SK-N-SH (cell line): ENCODE measurements around the gene TWF2. TPM values are rescaled to one million over a fixed set of nuclear protein-coding genes. Genes with fewer than 3 reads are reported as not detected.

Source experiments
- CTCF ChIA-PET: fragments of 300-600, 350-600 bp; formaldehyde crosslinking; extraction: SDS; loops from one replicate; lab custom pipeline; 2021; lab: Yijun Ruan, JAX
- POLR2A ChIA-PET: fragments of 350-600 bp; sonication (Branson Sonifier 250); formaldehyde crosslinking; extraction: SDS; loops from one replicate; lab custom pipeline; 2020; ENCODE audit warnings: antibody characterized with exemption, inconsistent platforms; lab: Yijun Ruan, JAX
- DNase-seq: peaks from one replicate; pipeline ENCODE4 v3.0.0; 2012
- H2AFZ ChIP-seq: fragments of 200-600 bp; sonication (generic); 2 replicates; pipeline ENCODE4 v1.8.1; 2016; ENCODE audit warnings: antibody characterized with exemption, mild to moderate bottlenecking, low read depth
- H3F3A ChIP-seq: fragments of 200-600 bp; sonication (generic); replicated peaks from 2 replicates; pipeline ENCODE3; 2016; ENCODE audit warnings: antibody characterized with exemption, mild to moderate bottlenecking; ENCODE audit not compliant: insufficient read depth
- H3K27ac ChIP-seq, 2 experiments: fragments of 200-500 bp in 1 of 2; fragments of 200-600 bp in 1 of 2; sonication (Bioruptor generic) in 1 of 2; sonication (generic), shearing (Covaris generic) in 1 of 2; 2 replicates each; pipeline versions ENCODE4 v1.5.1 to v1.6.1; 2014 to 2016; ENCODE audit warnings: low read depth in 2 of 2, inconsistent platforms in 1 of 2, low read length in 1 of 2, mild to moderate bottlenecking in 1 of 2, mixed read lengths in 1 of 2
- H3K27me3 ChIP-seq: fragments of 200-600 bp; sonication (generic), shearing (Covaris generic); 2 replicates; pipeline ENCODE4 v1.6.1; 2016; ENCODE audit warnings: mixed run types; ENCODE audit not compliant: insufficient read depth
- H3K36me3 ChIP-seq, 2 experiments: fragments of 200-500 bp in 1 of 2; fragments of 200-600 bp in 1 of 2; sonication (Bioruptor generic) in 1 of 2; sonication (generic) in 1 of 2; replicated peaks in 1 of 2; 2 replicates each; pipeline versions ENCODE3 to v1.5.1; 2014 to 2016; ENCODE audit warnings: low read length in 1 of 2, mild to moderate bottlenecking in 1 of 2; ENCODE audit not compliant: insufficient read depth in 2 of 2, control insufficient read depth in 1 of 2
- H3K4me1 ChIP-seq, 2 experiments: fragments of 200-500 bp in 1 of 2; fragments of 200-600 bp in 1 of 2; sonication (Bioruptor generic) in 1 of 2; sonication (generic), shearing (Covaris generic) in 1 of 2; 2 replicates each; pipeline versions ENCODE4 v1.5.1 to v1.6.1; 2014 to 2016; ENCODE audit warnings: low read depth in 1 of 2, low read length in 1 of 2, mixed run types in 1 of 2; ENCODE audit not compliant: insufficient read depth in 2 of 2, control insufficient read depth in 1 of 2
- H3K4me2 ChIP-seq: fragments of 200-600 bp; sonication (generic), shearing (Covaris generic); 2 replicates; pipeline ENCODE4 v1.6.1; 2017; ENCODE audit warnings: mixed run types
- H3K4me3 ChIP-seq, 2 experiments: fragments of 200-500 bp in 1 of 2; fragments of 200-600 bp in 1 of 2; sonication (Bioruptor generic) in 1 of 2; sonication (generic), shearing (Covaris generic) in 1 of 2; 2 replicates each; pipeline versions ENCODE4 v1.5.1 to v1.8.1; 2014 to 2016; ENCODE audit warnings: low read depth in 2 of 2, inconsistent platforms in 1 of 2, low read length in 1 of 2, mild to moderate bottlenecking in 1 of 2, mixed read lengths in 1 of 2, moderate library complexity in 1 of 2
- H3K79me2 ChIP-seq: fragments of 200-600 bp; sonication (generic); 2 replicates; pipeline ENCODE4 v1.8.1; 2017; ENCODE audit warnings: mild to moderate bottlenecking; ENCODE audit not compliant: insufficient read depth
- H3K9ac ChIP-seq: fragments of 200-600 bp; sonication (generic); 2 replicates; pipeline ENCODE4 v1.6.1; 2017; ENCODE audit warnings: mixed run types
- H3K9me2 ChIP-seq: fragments of 200-600 bp; sonication (generic); 2 replicates; pipeline ENCODE4 v1.6.1; 2017; ENCODE audit warnings: mixed run types
- H3K9me3 ChIP-seq: fragments of 200-600 bp; sonication (generic); 2 replicates; pipeline ENCODE4 v1.6.1; 2017; ENCODE audit warnings: mixed run types, mild to moderate bottlenecking, moderate library complexity
- H4K20me1 ChIP-seq: fragments of 200-600 bp; sonication (generic); 2 replicates; pipeline ENCODE4 v1.6.1; 2017; ENCODE audit warnings: mild to moderate bottlenecking, mixed run types; ENCODE audit not compliant: insufficient read depth
- CHD2 ChIP-seq: fragments of 150-350 bp; IDR thresholded peaks from 2 replicates; pipeline ENCODE4 v1.6.1; 2018; ENCODE audit warnings: low read length; ENCODE audit not compliant: partially characterized antibody
- CTCF ChIP-seq: fragments of 200-600 bp; sonication (generic); IDR thresholded peaks from 2 replicates; pipeline ENCODE4 v1.6.1; 2017; ENCODE audit warnings: antibody characterized with exemption, mild to moderate bottlenecking, moderate library complexity
- EZH2phosphoT487 ChIP-seq: fragments of 200-600 bp; sonication (generic); IDR thresholded peaks from 2 replicates; pipeline ENCODE4 v1.6.1; 2017; ENCODE audit warnings: low read depth, mixed run types, mild to moderate bottlenecking, antibody characterized with exemption, moderate library complexity, borderline replicate concordance
- GATA2 ChIP-seq: sonication (generic); formaldehyde crosslinking; IDR thresholded peaks from 2 replicates; pipeline ENCODE4 v1.5.0; 2020; ENCODE audit warnings: mild to moderate bottlenecking, missing genetic modification reagents
- JUND ChIP-seq: IDR thresholded peaks from 2 replicates; pipeline ENCODE4 v1.4.0; 2012
- MAX ChIP-seq: IDR thresholded peaks from 2 replicates; pipeline ENCODE4 v1.4.0; 2012; ENCODE audit warnings: low read depth
- MXI1 ChIP-seq: IDR thresholded peaks from 2 replicates; pipeline ENCODE4 v1.6.1; 2012; ENCODE audit warnings: mild to moderate bottlenecking, low read depth, low read length, improper control_type of control experiment
- NFIC ChIP-seq: IDR thresholded peaks from 2 replicates; pipeline ENCODE4 v1.4.0; 2012; ENCODE audit warnings: borderline replicate concordance
- PBX3 ChIP-seq: IDR thresholded peaks from 2 replicates; pipeline ENCODE4; 2012
- POLR2AphosphoS5 ChIP-seq: IDR thresholded peaks from 2 replicates; pipeline ENCODE4 v1.6.1; 2012; ENCODE audit warnings: low read depth, low read length
- RCOR1 ChIP-seq: fragments of 150-350 bp; IDR thresholded peaks from 2 replicates; pipeline ENCODE4 v1.6.1; 2017; ENCODE audit warnings: antibody characterized with exemption, low read length
- RXRA ChIP-seq: IDR thresholded peaks from 2 replicates; pipeline ENCODE4 v1.4.0; 2012; ENCODE audit warnings: low read depth, mild to moderate bottlenecking, borderline replicate concordance
- SIN3A ChIP-seq: IDR thresholded peaks from 2 replicates; pipeline ENCODE4 v1.6.1; 2012; ENCODE audit warnings: low read depth, mild to moderate bottlenecking, low read length, moderate library complexity, borderline replicate concordance
- TAF1 ChIP-seq: IDR thresholded peaks from 2 replicates; pipeline ENCODE4 v1.6.1; 2012; ENCODE audit warnings: low read depth, mild to moderate bottlenecking, low read length, moderate library complexity, borderline replicate concordance
- TCF12 ChIP-seq: IDR thresholded peaks from 2 replicates; pipeline ENCODE4 v1.4.0; 2012
- TEAD4 ChIP-seq: IDR thresholded peaks from 2 replicates; pipeline ENCODE4 v1.4.0; 2012; ENCODE audit warnings: mild to moderate bottlenecking, borderline replicate concordance; ENCODE audit not compliant: insufficient read depth
- USF1 ChIP-seq: IDR thresholded peaks from 2 replicates; pipeline ENCODE4 v1.4.0; 2012; ENCODE audit warnings: low read depth, borderline replicate concordance
- USF2 ChIP-seq: fragments of 150-350 bp; IDR thresholded peaks from 2 replicates; pipeline ENCODE4 v1.6.1; 2017; ENCODE audit warnings: antibody characterized with exemption, low read length, low read depth, borderline replicate concordance
- WGBS: methylation state at CpG from one replicate; pipeline ENCODE4 v1.1.6; 2017; ENCODE audit warnings: low lambda C conversion rate; 5-methylcytosine and 5-hydroxymethylcytosine counted together
- polyA plus RNA-seq, 3 experiments: library from polyadenylated mRNA; depleted of rRNA; stranded (reverse); fragments of >200 nt; gene quantifications; 2 replicates each; pipeline ENCODE4 v1.2.3, GENCODE V29; 2012

The TWF2 gene
- polyA plus RNA-seq, 1 of the 3 experiments (the other 2 are of a cell fraction): 188 TPM

GRCh38 chr3:52237657-52238172 lies 1.2 kb downstream of the TWF2 start:
- 20% methylated on average over 1 of the region's 8 CpGs for whole genome bisulfite sequencing
- Histone ChIP-seq H3K4me1 (peaks cover 8 to 50% of the 10 kb centered on the region in 2 experiments), H4K20me1 (peaks cover 4% of the 10 kb centered on the region; the same call in 1 of the 2 replicates), H3K9ac (peak overlapping the region; percentile 83), H3K27ac (peak overlapping the region; percentile 93 to 96), H3K27me3 (no peaks in the 10 kb centered on the region), H3K9me2 (no peaks in the 10 kb centered on the region), H3K36me3 (peaks cover 5% of the 10 kb centered on the region in 2 experiments), H3K4me3 (peak overlapping the region; percentile 90 to 97), H3F3A (peaks cover 24% of the 10 kb centered on the region), H3K4me2 (peak overlapping the region; percentile 89), H3K79me2 (peaks cover 73% of the 10 kb centered on the region), H2AFZ (no peak overlapping the region), H3K9me3 (no peaks in the 10 kb centered on the region)
- CTCF ChIA-PET: interaction anchor here (0.8 to 11.8 kb wide), 8 partner anchors 18 to 245 kb away, joined by 3 to 257 read pairs (median 5); partner anchors contain the start of genes TLR9 and WDR82
- peak; percentile 58 for DNase-seq
- TF ChIP-seq RXRA (no peak), EZH2phosphoT487 (no peak), USF1 (no peak), CTCF (peak; percentile 28), NFIC (peak; percentile 75), MAX (peak; percentile 62; the same call in 1 of the 2 replicates), POLR2AphosphoS5 (no peak), TCF12 (peak; percentile 80), MXI1 (no peak), USF2 (no peak)
- POLR2A ChIA-PET: interaction anchor here (1.3 to 4.6 kb wide), 2 partner anchors 9 to 41 kb away, joined by 3 to 67 read pairs; partner anchors contain the start of gene WDR82

GRCh38 chr3:52237006-52237656 lies 1.8 kb downstream of the TWF2 start:
- peaks cover 5% of the 10 kb centered on the region in 2 experiments for H3K36me3 ChIP-seq
- peak overlapping the region; percentile 89 for H3K4me2 ChIP-seq
- peaks cover 8% of the 10 kb centered on the region for H4K20me1 ChIP-seq
- peak overlapping the region; percentile 93 to 96 for H3K27ac ChIP-seq
- TF ChIP-seq RCOR1 (no peak), MAX (no peak), JUND (no peak), PBX3 (no peak), CHD2 (peak; percentile 6), POLR2AphosphoS5 (peak; percentile 47; the same call in 1 of the 2 replicates), GATA2 (CRISPR knock-in tag) (no peak), TAF1 (peak; percentile 33; the same call in 1 of the 2 replicates), TEAD4 (no peak), SIN3A (peak; percentile 45; the same call in 1 of the 2 replicates)
- no peak overlapping the region for H2AFZ ChIP-seq
- DNase-seq: no peak
- H3K79me2 ChIP-seq: peaks cover 79% of the 10 kb centered on the region
- ChIA-PET CTCF (interaction anchor here (0.8 to 11.8 kb wide), 9 partner anchors 11 to 233 kb away, joined by 3 to 257 read pairs (median 5); partner anchors contain the start of genes TLR9 and WDR82), POLR2A (interaction anchor here (1.3 to 4.6 kb wide), 2 partner anchors 9 to 42 kb away, joined by 3 to 67 read pairs; partner anchors contain the start of gene WDR82)
- no peaks in the 10 kb centered on the region for H3K27me3 ChIP-seq
- peak overlapping the region; percentile 83 for H3K9ac ChIP-seq
- H3K9me3 ChIP-seq: no peaks in the 10 kb centered on the region
- peaks cover 22% of the 10 kb centered on the region for H3F3A ChIP-seq
- peak overlapping the region; percentile 90 to 97 for H3K4me3 ChIP-seq
- peaks cover 8 to 50% of the 10 kb centered on the region in 2 experiments for H3K4me1 ChIP-seq
- no peaks in the 10 kb centered on the region for H3K9me2 ChIP-seq
- WGBS: 64% methylated on average over 6 of the region's 6 CpGs
